Fibroblast of lung (primary cell): ENCODE data around the gene NDUFAF2. TPM values are rescaled to one million over a fixed set of nuclear protein-coding genes. Genes with fewer than 3 reads are reported as not detected.
A peak's percentile ranks its signal among the peaks of the same experiment; 100 is the strongest.

ENCODE experiments used
- DNase-seq, 2 donors: peaks; one replicate each; pipeline versions ENCODE4 v3.0.0 to v3.0.0-alpha.2; 2010; ENCODE audit warnings: low read depth in 2 of 2
- H2AFZ ChIP-seq: 2 replicates; pipeline ENCODE4 v1.5.1; 2012; ENCODE audit warnings: low read length, control low read depth, inconsistent platforms
- H3K27ac ChIP-seq: 2 replicates; pipeline ENCODE4 v1.5.1; 2011; ENCODE audit warnings: low read length, control low read depth; ENCODE audit not compliant: insufficient read depth
- H3K27me3 ChIP-seq: 2 replicates; pipeline ENCODE4 v1.5.1; 2011; ENCODE audit warnings: mild to moderate bottlenecking, low read length; ENCODE audit not compliant: control insufficient read depth, insufficient read depth
- H3K36me3 ChIP-seq: 2 replicates; pipeline ENCODE4 v1.5.1; 2011; ENCODE audit warnings: low read length; ENCODE audit not compliant: control insufficient read depth, insufficient read depth
- H3K4me1 ChIP-seq: 2 replicates; pipeline ENCODE4 v1.5.1; 2011; ENCODE audit warnings: low read length; ENCODE audit not compliant: control insufficient read depth, insufficient read depth; ENCODE audit errors: extremely low read depth
- H3K4me2 ChIP-seq: 2 replicates; pipeline ENCODE4 v1.5.1; 2011; ENCODE audit warnings: low read length, control low read depth; ENCODE audit not compliant: insufficient read depth; ENCODE audit errors: extremely low read depth
- H3K4me3 ChIP-seq, 4 experiments: fragments of 200-600 bp in 1 of 4; sonication (generic) in 1 of 4; replicated peaks in 1 of 4; 2 replicates each; pipeline ENCODE4 v1.5.1; 2011 to 2016; ENCODE audit warnings: low read length in 4 of 4, low read depth in 3 of 4, mild to moderate bottlenecking in 3 of 4, control low read depth in 2 of 4, inconsistent platforms in 1 of 4, mixed read lengths in 1 of 4; ENCODE audit not compliant: insufficient read depth in 1 of 4; ENCODE audit errors: control extremely low read depth in 1 of 4
- H3K79me2 ChIP-seq: 2 replicates; pipeline ENCODE4 v1.5.1; 2012; ENCODE audit warnings: mild to moderate bottlenecking, low read length, inconsistent platforms; ENCODE audit not compliant: control insufficient read depth, insufficient read depth
- H3K9ac ChIP-seq: 2 replicates; pipeline ENCODE4 v1.5.1; 2011; ENCODE audit warnings: mild to moderate bottlenecking, low read length, control low read depth; ENCODE audit not compliant: insufficient read depth
- H3K9me3 ChIP-seq: 2 replicates; pipeline ENCODE4 v1.5.1; 2012; ENCODE audit warnings: low read depth, low read length; ENCODE audit not compliant: control insufficient read depth, insufficient read depth
- H4K20me1 ChIP-seq: 2 replicates; pipeline ENCODE4 v1.5.1; 2011; ENCODE audit warnings: low read length; ENCODE audit not compliant: control insufficient read depth, insufficient read depth; ENCODE audit errors: extremely low read depth
- EZH2 ChIP-seq: IDR thresholded peaks from 2 replicates; pipeline ENCODE4 v1.5.1; 2012; ENCODE audit warnings: low read length, control low read depth, mild to moderate bottlenecking; ENCODE audit errors: missing control alignments
- polyA plus RNA-seq, 2 donors: library from polyadenylated mRNA; depleted of rRNA in 1 of 2; stranded (reverse) in 1 of 2; unstranded in 1 of 2; fragments of >200 nt; gene quantifications; 2 replicates each; pipeline ENCODE4 v1.2.1, GENCODE V29; 2011 to 2012; ENCODE audit warnings: missing spikeins in 1 of 2
- total RNA-seq: library from RNA; depleted of rRNA; stranded (reverse); fragments of >200 nt; gene quantifications from 2 replicates; pipeline ENCODE4 v1.2.1, GENCODE V29; 2014
- TF ChIP-seq, protein P1 (sequence below), 2 donors: IDR thresholded peaks in 1 of 2; conservative IDR thresholded peaks in 1 of 2; 1 replicate in 1 of 2; 2 replicates in 1 of 2; pipeline ENCODE4 v1.5.1; 2011 to 2012; ENCODE audit warnings: low read length in 2 of 2, control low read depth in 1 of 2, inconsistent platforms in 1 of 2, low read depth in 1 of 2, mild to moderate bottlenecking in 1 of 2

NDUFAF2 gene
- total and polyA plus RNA-seq, 2 donors (not counting 1 experiment from before 2014, with no cell fraction given): 30.9 to 53.2 TPM

DNA sequence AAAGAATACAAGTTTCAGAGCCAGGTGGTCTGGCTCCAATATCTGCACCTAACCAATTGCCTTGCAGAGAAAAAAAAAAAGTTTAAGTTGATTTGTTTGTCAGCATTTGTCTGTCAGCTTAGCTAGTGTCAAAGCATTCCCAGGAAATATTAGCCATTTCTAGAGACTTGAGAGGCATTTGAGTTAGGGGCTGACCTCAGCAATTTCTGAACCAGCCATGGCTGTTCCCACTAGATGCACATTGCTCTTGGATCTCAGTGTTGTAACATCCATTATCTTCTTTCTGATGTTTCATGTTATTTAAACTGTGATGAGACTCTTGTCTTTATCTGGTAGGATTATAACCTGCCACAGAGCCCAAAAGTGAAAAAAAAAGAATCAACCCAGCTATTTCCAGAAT lies 102.3 kb downstream of the NDUFAF2 start:
- Histone ChIP-seq H2AFZ (no peak overlapping the region), H3K4me2 (no peak overlapping the region), H3K36me3 (no peaks in the 10 kb centered on the region), H3K27me3 (no peaks in the 10 kb centered on the region), H3K4me1 (peaks cover 2% of the 10 kb centered on the region), H3K9me3 (no peaks in the 10 kb centered on the region), H3K9ac (no peak overlapping the region), H3K4me3 (no peak overlapping the region), H3K79me2 (no peaks in the 10 kb centered on the region), H4K20me1 (no peaks in the 10 kb centered on the region), H3K27ac (no peak overlapping the region)
- TF ChIP-seq, protein P1, sequence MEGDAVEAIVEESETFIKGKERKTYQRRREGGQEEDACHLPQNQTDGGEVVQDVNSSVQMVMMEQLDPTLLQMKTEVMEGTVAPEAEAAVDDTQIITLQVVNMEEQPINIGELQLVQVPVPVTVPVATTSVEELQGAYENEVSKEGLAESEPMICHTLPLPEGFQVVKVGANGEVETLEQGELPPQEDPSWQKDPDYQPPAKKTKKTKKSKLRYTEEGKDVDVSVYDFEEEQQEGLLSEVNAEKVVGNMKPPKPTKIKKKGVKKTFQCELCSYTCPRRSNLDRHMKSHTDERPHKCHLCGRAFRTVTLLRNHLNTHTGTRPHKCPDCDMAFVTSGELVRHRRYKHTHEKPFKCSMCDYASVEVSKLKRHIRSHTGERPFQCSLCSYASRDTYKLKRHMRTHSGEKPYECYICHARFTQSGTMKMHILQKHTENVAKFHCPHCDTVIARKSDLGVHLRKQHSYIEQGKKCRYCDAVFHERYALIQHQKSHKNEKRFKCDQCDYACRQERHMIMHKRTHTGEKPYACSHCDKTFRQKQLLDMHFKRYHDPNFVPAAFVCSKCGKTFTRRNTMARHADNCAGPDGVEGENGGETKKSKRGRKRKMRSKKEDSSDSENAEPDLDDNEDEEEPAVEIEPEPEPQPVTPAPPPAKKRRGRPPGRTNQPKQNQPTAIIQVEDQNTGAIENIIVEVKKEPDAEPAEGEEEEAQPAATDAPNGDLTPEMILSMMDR (conservative IDR thresholded peaks at IDR 0.05 in 1 of 2, IDR thresholded peaks at IDR 0.05 in 1 of 2; ENCODE audit: low read depth in 1 of 2, low read length in 2 of 2): no peak
- no peak for TF ChIP-seq EZH2
- no peak for DNase-seq

DNA sequence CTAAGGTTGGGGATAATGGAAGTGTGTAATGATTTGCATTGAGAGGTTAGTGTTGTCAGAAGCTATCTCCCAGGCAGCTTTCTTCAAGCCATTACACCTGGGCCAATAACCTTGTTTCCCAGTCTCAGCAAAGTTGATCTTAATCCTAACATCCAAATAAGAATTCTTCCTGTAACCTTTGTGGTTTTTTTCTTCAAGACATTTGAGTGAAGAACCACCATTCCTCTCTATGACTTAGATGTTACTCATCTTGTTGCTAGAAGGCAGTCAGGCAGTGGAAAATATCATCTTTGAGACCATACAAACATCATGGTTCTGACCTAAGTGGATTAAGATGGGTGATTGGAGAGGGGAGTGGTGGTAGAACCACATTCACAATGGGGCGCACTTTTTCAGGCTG lies 103.5 kb downstream of the NDUFAF2 start:
- Histone ChIP-seq H3K36me3 (no peaks in the 10 kb centered on the region), H3K4me1 (peaks cover 6% of the 10 kb centered on the region), H3K9me3 (no peaks in the 10 kb centered on the region), H3K79me2 (no peaks in the 10 kb centered on the region), H3K27me3 (no peaks in the 10 kb centered on the region), H3K9ac (no peak overlapping the region), H3K4me2 (no peak overlapping the region), H4K20me1 (no peaks in the 10 kb centered on the region), H3K4me3 (no peak overlapping the region), H2AFZ (no peak overlapping the region), H3K27ac (no peak overlapping the region)
- TF ChIP-seq, protein P1 (conservative IDR thresholded peaks at IDR 0.05 in 1 of 2, IDR thresholded peaks at IDR 0.05 in 1 of 2; ENCODE audit: low read depth in 1 of 2, low read length in 2 of 2): no peak
- TF ChIP-seq EZH2: no peak
- peak; percentile 54 to 96 for DNase-seq

- no peaks in the 10 kb centered on the region for H4K20me1 ChIP-seq
- H3K4me1 ChIP-seq: peaks cover 8% of the 10 kb centered on the region
- no peak overlapping the region for H3K27ac ChIP-seq
- no peak for DNase-seq
- H3K27me3 ChIP-seq: no peaks in the 10 kb centered on the region
- H3K79me2 ChIP-seq: no peaks in the 10 kb centered on the region
- H3K4me3 ChIP-seq: no peak overlapping the region
- TF ChIP-seq, protein P1 (conservative IDR thresholded peaks at IDR 0.05 in 1 of 2, IDR thresholded peaks at IDR 0.05 in 1 of 2; ENCODE audit: low read depth in 1 of 2, low read length in 2 of 2): no peak
- no peak for TF ChIP-seq EZH2
- no peaks in the 10 kb centered on the region for H3K36me3 ChIP-seq
- no peaks in the 10 kb centered on the region for H3K9me3 ChIP-seq
- no peak overlapping the region for H2AFZ ChIP-seq
- H3K9ac ChIP-seq: no peak overlapping the region
- H3K4me2 ChIP-seq: no peak overlapping the region
Observed at GRCh38 chr5:61050292-61050691, 105.3 kb downstream of the NDUFAF2 start.
